Liver (tissue), 9 donors: ENCODE results near the gene DLX5. TPM values are rescaled to one million over a fixed set of nuclear protein-coding genes. Genes with fewer than 3 reads are reported as not detected.

Experiments
- DNase-seq: peaks from one replicate; pipeline ENCODE4 v3.0.0-alpha.2; 2017; ENCODE audit warnings: low spot score
- H3K27ac ChIP-seq, 2 donors: one replicate each; pipeline ENCODE4 v1.7.0; 2013; ENCODE audit warnings: inconsistent platforms in 2 of 2, low read length in 2 of 2, control low read depth in 1 of 2, low read depth in 1 of 2, mild to moderate bottlenecking in 1 of 2
- H3K27me3 ChIP-seq, 4 donors: one replicate each; pipeline versions ENCODE4 v1.6.1 to v1.7.0; 2013; ENCODE audit warnings: low read length in 3 of 4, inconsistent platforms in 1 of 4, mild to moderate bottlenecking in 1 of 4, moderate library complexity in 1 of 4; ENCODE audit not compliant: control insufficient read depth in 4 of 4, insufficient read depth in 4 of 4
- H3K36me3 ChIP-seq, 4 donors: one replicate each; pipeline versions ENCODE4 v1.6.1 to v1.7.0; 2013; ENCODE audit warnings: low read length in 3 of 4, mild to moderate bottlenecking in 3 of 4, low read depth in 1 of 4, moderate library complexity in 1 of 4; ENCODE audit not compliant: control insufficient read depth in 4 of 4, insufficient read depth in 3 of 4
- H3K4me1 ChIP-seq, 4 donors: one replicate each; pipeline versions ENCODE4 v1.6.1 to v1.7.0; 2013; ENCODE audit warnings: low read length in 3 of 4, mild to moderate bottlenecking in 3 of 4, moderate library complexity in 1 of 4; ENCODE audit not compliant: control insufficient read depth in 4 of 4, insufficient read depth in 4 of 4
- H3K4me3 ChIP-seq, 3 donors: one replicate each; pipeline versions ENCODE4 v1.6.1 to v1.7.0; 2013; ENCODE audit warnings: low read length in 3 of 3, control low read depth in 1 of 3, low read depth in 1 of 3, mild to moderate bottlenecking in 1 of 3
- H3K9ac ChIP-seq, 2 donors: one replicate each; pipeline ENCODE4 v1.7.0; 2013; ENCODE audit warnings: low read length in 2 of 2, mild to moderate bottlenecking in 2 of 2, moderate library complexity in 2 of 2, control low read depth in 1 of 2, low read depth in 1 of 2
- H3K9me3 ChIP-seq, 4 donors: one replicate each; pipeline versions ENCODE4 v1.6.1 to v1.7.0; 2013; ENCODE audit warnings: low read length in 3 of 4; ENCODE audit not compliant: control insufficient read depth in 4 of 4
- GABPA ChIP-seq, 2 donors: IDR thresholded peaks in 1 of 2; conservative IDR thresholded peaks in 1 of 2; 2 replicates each; pipeline ENCODE4 v1.6.1; 2016; ENCODE audit warnings: antibody characterized with exemption in 2 of 2, mild to moderate bottlenecking in 1 of 2, moderate library complexity in 1 of 2
- HNF4A ChIP-seq, 2 donors: conservative IDR thresholded peaks; 2 replicates each; pipeline ENCODE4 v1.6.1; 2016; ENCODE audit warnings: antibody characterized with exemption in 2 of 2, mild to moderate bottlenecking in 2 of 2
- RXRA ChIP-seq, 2 donors: IDR thresholded peaks; 2 replicates each; pipeline ENCODE4 v1.6.1; 2017 to 2018; ENCODE audit warnings: antibody characterized with exemption in 2 of 2, mild to moderate bottlenecking in 1 of 2
- SP1 ChIP-seq: IDR thresholded peaks from 2 replicates; pipeline ENCODE4 v1.6.1; 2018; ENCODE audit warnings: antibody characterized with exemption, mild to moderate bottlenecking
- TAF1 ChIP-seq: conservative IDR thresholded peaks from 2 replicates; pipeline ENCODE4 v1.6.1; 2016; ENCODE audit warnings: antibody characterized with exemption, mild to moderate bottlenecking
- YY1 ChIP-seq: IDR thresholded peaks from 2 replicates; pipeline ENCODE4 v1.6.1; 2016; ENCODE audit warnings: antibody characterized with exemption, mild to moderate bottlenecking
- WGBS: extraction: QIAGEN DNeasy Blood & Tissue Kit; methylation state at CpG from one replicate; pipeline ENCODE4 v1.1.7; 2013; 5-methylcytosine and 5-hydroxymethylcytosine counted together
- polyA plus RNA-seq, 2 donors: library from polyadenylated mRNA; stranded (reverse) in 1 of 2; unstranded in 1 of 2; fragments of 200-250 nt in 1 of 2; fragments of >200 nt in 1 of 2; fragmentation: Nextera tagmentation in 1 of 2; extraction: Ambion mirVana in 1 of 2; gene quantifications; one replicate each; pipeline versions ENCODE4 v1.2.1 to v1.2.3, GENCODE V29; 2013 to 2015
- total RNA-seq, 2 donors: library from RNA; depleted of rRNA; stranded (reverse); fragments of >200 nt; gene quantifications; one replicate each; pipeline ENCODE4 v1.2.3, GENCODE V29; 2014
- TF ChIP-seq, protein P1 (sequence below): fragments of 150-350 bp; IDR thresholded peaks from 2 replicates; pipeline ENCODE4 v1.5.1; 2017; ENCODE audit warnings: improper control_type of control experiment, low read depth, low read length; ENCODE audit not compliant: missing input control
- TF ChIP-seq, protein P2 (sequence below): IDR thresholded peaks from 2 replicates; pipeline ENCODE4 v1.6.1; 2016; ENCODE audit warnings: antibody characterized with exemption
- TF ChIP-seq, protein P3 (sequence below): IDR thresholded peaks from 2 replicates; pipeline ENCODE4 v1.6.1; 2016; ENCODE audit warnings: antibody characterized with exemption
- donor health status: healthy.
- donor health status: healthy.
- donor health status: healthy.
- donor health status: healthy.
- donor health status: healthy.

DLX5 gene
- total and polyA plus RNA-seq, 4 donors = not detected

DNA sequence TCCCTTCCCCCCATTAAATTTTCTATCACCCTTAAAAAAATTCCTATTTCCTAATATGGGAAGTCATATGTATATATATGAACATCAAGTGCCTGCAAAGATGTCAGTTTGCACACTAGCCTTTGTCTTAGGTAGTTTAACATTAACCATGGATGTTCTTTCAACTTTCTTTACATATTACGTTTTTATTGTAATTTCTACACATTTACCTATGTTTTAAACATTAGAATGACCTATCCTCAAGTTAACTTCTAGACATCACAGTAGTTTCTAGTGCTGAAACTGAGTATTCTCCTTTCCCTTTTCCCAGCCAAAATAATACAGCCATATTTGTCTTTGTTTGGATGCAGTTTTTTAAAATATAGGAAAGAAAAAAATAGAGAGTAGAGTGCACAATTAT, 13.5 kb downstream of the DLX5 start:
- H3K9me3 ChIP-seq = peaks cover 0 to 3% (median 0%) of the 10 kb centered on the region in 4 donors
- H3K27ac ChIP-seq = no peak overlapping the region

DNA sequence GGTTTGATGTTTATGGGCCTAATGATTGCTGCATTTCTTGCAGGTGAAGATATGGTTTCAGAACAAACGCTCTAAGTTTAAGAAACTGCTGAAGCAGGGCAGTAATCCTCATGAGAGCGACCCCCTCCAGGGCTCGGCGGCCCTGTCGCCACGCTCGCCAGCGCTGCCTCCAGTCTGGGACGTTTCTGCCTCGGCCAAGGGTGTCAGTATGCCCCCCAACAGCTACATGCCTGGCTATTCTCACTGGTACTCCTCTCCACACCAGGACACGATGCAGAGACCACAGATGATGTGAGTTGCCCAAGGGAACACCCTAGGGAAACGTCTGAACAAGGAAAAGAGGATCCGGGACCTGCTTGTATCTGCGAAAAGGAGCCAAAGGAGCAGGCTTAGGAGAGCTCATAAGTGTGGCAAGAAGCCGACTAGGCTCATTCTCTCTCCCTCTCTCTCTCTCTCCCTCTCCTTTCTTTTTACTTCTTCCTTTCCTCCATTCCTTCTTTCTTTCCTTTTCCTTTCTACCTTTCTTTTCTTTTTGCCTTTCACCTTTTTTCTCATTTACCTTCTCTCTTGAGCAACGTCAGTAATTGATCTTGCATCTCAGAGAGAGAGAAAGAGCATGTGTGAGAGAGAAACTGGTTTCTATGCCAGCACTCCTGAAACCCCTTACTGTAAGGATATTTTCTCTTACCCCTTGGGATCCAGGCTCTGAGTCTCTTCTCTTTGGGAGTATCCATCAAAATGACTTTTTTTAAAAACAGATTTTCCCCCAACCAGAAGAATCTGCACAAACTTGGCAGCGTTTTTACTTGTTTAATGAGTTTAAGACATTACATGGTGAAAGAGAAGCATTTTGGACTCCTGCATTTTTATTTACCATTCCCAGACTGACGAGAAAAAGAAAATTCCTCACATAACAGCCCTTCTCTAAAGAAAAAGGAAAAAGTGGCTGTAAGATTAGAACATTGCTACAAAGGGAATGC, 14.6 kb downstream of the DLX5 start:
- H3K9ac ChIP-seq = no peak overlapping the region
- H3K27ac ChIP-seq = no peak overlapping the region
- no peak for DNase-seq
- H3K9me3 ChIP-seq = peaks cover 0 to 3% (median 0%) of the 10 kb centered on the region in 4 donors
- peaks cover 2 to 55% (median 27%) of the 10 kb centered on the region in 4 donors for H3K27me3 ChIP-seq
- H3K4me3 ChIP-seq = no peak overlapping the region
- H3K36me3 ChIP-seq = no peaks in the 10 kb centered on the region
- TF ChIP-seq, protein P1, sequence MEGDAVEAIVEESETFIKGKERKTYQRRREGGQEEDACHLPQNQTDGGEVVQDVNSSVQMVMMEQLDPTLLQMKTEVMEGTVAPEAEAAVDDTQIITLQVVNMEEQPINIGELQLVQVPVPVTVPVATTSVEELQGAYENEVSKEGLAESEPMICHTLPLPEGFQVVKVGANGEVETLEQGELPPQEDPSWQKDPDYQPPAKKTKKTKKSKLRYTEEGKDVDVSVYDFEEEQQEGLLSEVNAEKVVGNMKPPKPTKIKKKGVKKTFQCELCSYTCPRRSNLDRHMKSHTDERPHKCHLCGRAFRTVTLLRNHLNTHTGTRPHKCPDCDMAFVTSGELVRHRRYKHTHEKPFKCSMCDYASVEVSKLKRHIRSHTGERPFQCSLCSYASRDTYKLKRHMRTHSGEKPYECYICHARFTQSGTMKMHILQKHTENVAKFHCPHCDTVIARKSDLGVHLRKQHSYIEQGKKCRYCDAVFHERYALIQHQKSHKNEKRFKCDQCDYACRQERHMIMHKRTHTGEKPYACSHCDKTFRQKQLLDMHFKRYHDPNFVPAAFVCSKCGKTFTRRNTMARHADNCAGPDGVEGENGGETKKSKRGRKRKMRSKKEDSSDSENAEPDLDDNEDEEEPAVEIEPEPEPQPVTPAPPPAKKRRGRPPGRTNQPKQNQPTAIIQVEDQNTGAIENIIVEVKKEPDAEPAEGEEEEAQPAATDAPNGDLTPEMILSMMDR = no peak
- TF ChIP-seq, protein P2, sequence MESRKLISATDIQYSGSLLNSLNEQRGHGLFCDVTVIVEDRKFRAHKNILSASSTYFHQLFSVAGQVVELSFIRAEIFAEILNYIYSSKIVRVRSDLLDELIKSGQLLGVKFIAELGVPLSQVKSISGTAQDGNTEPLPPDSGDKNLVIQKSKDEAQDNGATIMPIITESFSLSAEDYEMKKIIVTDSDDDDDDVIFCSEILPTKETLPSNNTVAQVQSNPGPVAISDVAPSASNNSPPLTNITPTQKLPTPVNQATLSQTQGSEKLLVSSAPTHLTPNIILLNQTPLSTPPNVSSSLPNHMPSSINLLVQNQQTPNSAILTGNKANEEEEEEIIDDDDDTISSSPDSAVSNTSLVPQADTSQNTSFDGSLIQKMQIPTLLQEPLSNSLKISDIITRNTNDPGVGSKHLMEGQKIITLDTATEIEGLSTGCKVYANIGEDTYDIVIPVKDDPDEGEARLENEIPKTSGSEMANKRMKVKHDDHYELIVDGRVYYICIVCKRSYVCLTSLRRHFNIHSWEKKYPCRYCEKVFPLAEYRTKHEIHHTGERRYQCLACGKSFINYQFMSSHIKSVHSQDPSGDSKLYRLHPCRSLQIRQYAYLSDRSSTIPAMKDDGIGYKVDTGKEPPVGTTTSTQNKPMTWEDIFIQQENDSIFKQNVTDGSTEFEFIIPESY = no peak
- TF ChIP-seq, protein P3, sequence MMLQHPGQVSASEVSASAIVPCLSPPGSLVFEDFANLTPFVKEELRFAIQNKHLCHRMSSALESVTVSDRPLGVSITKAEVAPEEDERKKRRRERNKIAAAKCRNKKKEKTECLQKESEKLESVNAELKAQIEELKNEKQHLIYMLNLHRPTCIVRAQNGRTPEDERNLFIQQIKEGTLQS = no peak
- WGBS = 11% methylated on average over 18 of the region's 18 CpGs
- peaks cover 6 to 20% (median 8%) of the 10 kb centered on the region in 4 donors for H3K4me1 ChIP-seq

More for the DNA sequence above, 13.5 kb downstream of the DLX5 start:
- DNase-seq = no peak
- H3K36me3 ChIP-seq = no peaks in the 10 kb centered on the region
- peaks cover 4 to 10% (median 6%) of the 10 kb centered on the region in 4 donors for H3K4me1 ChIP-seq
- H3K9ac ChIP-seq = no peak overlapping the region
- no peak overlapping the region for H3K4me3 ChIP-seq
- 12% methylated on average over 1 of the region's 1 CpG for WGBS
- peaks cover 4 to 59% (median 29%) of the 10 kb centered on the region in 4 donors for H3K27me3 ChIP-seq
- TF ChIP-seq, protein P3 = no peak
- no peak for TF ChIP-seq HNF4A (conservative IDR thresholded peaks at IDR 0.05)
- TF ChIP-seq TAF1 = no peak
- TF ChIP-seq SP1 = no peak
- no peak for TF ChIP-seq GABPA (IDR thresholded peaks at IDR 0.05 in 1 of 2, conservative IDR thresholded peaks at IDR 0.05 in 1 of 2)
- TF ChIP-seq, protein P2 = no peak
- TF ChIP-seq RXRA (IDR thresholded peaks at IDR 0.05) = no peak
- TF ChIP-seq YY1 = no peak
